GM12878 (cell line): Measurements from ENCODE around the gene TOB1. TPM values are rescaled to one million over a fixed set of nuclear protein-coding genes. Genes with fewer than 3 reads are reported as not detected.

Experiments
- BACH1 ChIP-seq: fragments of 450-650 bp; IDR thresholded peaks from 2 replicates; pipeline ENCODE4 v1.6.1; 2017; ENCODE audit warnings: mild to moderate bottlenecking, borderline replicate concordance
- CBX3 ChIP-seq: fragments of 200-600 bp; sonication (generic); IDR thresholded peaks from 2 replicates; pipeline ENCODE4 v1.6.1; 2016; ENCODE audit warnings: low read depth, borderline replicate concordance
- CEBPB ChIP-seq, 2 experiments: fragments of 150-350 bp in 1 of 2; IDR thresholded peaks; 2 replicates each; pipeline ENCODE4 v1.6.1; 2012 to 2014; ENCODE audit warnings: low read depth in 2 of 2, low read length in 2 of 2, borderline replicate concordance in 1 of 2, inconsistent platforms in 1 of 2
- CHD1 ChIP-seq: IDR thresholded peaks from 2 replicates; pipeline ENCODE4 v1.6.1; 2012; ENCODE audit warnings: low read depth, low read length, improper control_type of control experiment
- CREB1 ChIP-seq: IDR thresholded peaks from 2 replicates; pipeline ENCODE4 v1.6.1; 2012; ENCODE audit warnings: low read depth, mild to moderate bottlenecking, inconsistent platforms
- FOXM1 ChIP-seq: IDR thresholded peaks from 2 replicates; pipeline ENCODE4 v1.6.1; 2012; ENCODE audit warnings: low read depth, mild to moderate bottlenecking, inconsistent platforms, low read length, moderate library complexity
- GABPA ChIP-seq: IDR thresholded peaks from 2 replicates; pipeline ENCODE4 v1.6.1; 2014; ENCODE audit warnings: antibody characterized with exemption, low read depth, mild to moderate bottlenecking, inconsistent platforms
- LARP7 ChIP-seq: fragments of 450-650 bp; IDR thresholded peaks from 2 replicates; pipeline ENCODE4 v1.6.1; 2017; ENCODE audit warnings: mild to moderate bottlenecking
- NBN ChIP-seq: fragments of 450-650 bp; IDR thresholded peaks from 2 replicates; pipeline ENCODE4 v1.6.1; 2016
- NFYB ChIP-seq: IDR thresholded peaks from 2 replicates; pipeline ENCODE4 v1.6.1; 2011; ENCODE audit warnings: low read depth, mild to moderate bottlenecking, low read length, improper control_type of control experiment, moderate library complexity; ENCODE audit not compliant: insufficient read depth
- NR2C2 ChIP-seq: IDR thresholded peaks from 2 replicates; pipeline ENCODE4 v1.6.1; 2011; ENCODE audit warnings: borderline replicate concordance, low read depth; ENCODE audit not compliant: control insufficient read depth, insufficient read length
- STAT1 ChIP-seq: fragments of 450-650 bp; conservative IDR thresholded peaks from 2 replicates; pipeline ENCODE4 v1.6.1; 2014; ENCODE audit warnings: antibody characterized with exemption, mild to moderate bottlenecking
- TCF12 ChIP-seq: IDR thresholded peaks from 2 replicates; pipeline ENCODE4 v1.6.1; 2011; ENCODE audit warnings: low read depth, mild to moderate bottlenecking, low read length
- polyA plus RNA-seq, 11 experiments: library from polyadenylated mRNA; depleted of rRNA in 4 of 11; unstranded in 6 of 11; stranded (reverse) in 5 of 11; fragments of >200 nt; fragmentation: Nextera tagmentation in 4 of 11; fragmentation: Illumina TruSeq in 1 of 11; extraction: Ambion mirVana in 4 of 11; extraction: Trizol in 1 of 11; gene quantifications; 1 replicate in 1 of 11; 2 replicates in 10 of 11; pipeline versions ENCODE4 v1.2.1 to v1.2.3, GENCODE V29; 2011 to 2016; ENCODE audit warnings: inconsistent platforms in 2 of 11, missing spikeins in 2 of 11, low read depth in 1 of 11
- total RNA-seq, 4 experiments: library from RNA; depleted of rRNA in 3 of 4; stranded (reverse); fragments of >200 nt in 3 of 4; fragmentation: Illumina TruSeq in 1 of 4; extraction: Trizol in 1 of 4; gene quantifications; 2 replicates each; pipeline versions ENCODE4 v1.2.1 to v1.2.3, GENCODE V29; 2013 to 2021
- TF ChIP-seq, protein P1 (sequence below): IDR thresholded peaks from 2 replicates; pipeline ENCODE4 v1.6.1; 2011; ENCODE audit warnings: mild to moderate bottlenecking, low read depth, low read length, moderate library complexity; ENCODE audit not compliant: insufficient replicate concordance
- TF ChIP-seq, protein P2 (sequence below): fragments of 150-350 bp; IDR thresholded peaks from 2 replicates; pipeline ENCODE4 v1.6.1; 2016; ENCODE audit warnings: low read depth, low read length
- TF ChIP-seq, protein P3 (sequence below): fragments of 450-650 bp; formaldehyde crosslinking; IDR thresholded peaks from 2 replicates; pipeline ENCODE4 v1.4.0; 2022; ENCODE audit warnings: mild to moderate bottlenecking, moderate library complexity
- TF ChIP-seq, protein P4 (sequence below): IDR thresholded peaks from 2 replicates; pipeline ENCODE4 v1.6.1; 2012; ENCODE audit warnings: low read depth, low read length, improper control_type of control experiment
- TF ChIP-seq, protein P5 (sequence below): fragments of 450-650 bp; IDR thresholded peaks from 2 replicates; pipeline ENCODE4 v1.6.1; 2017; ENCODE audit warnings: antibody characterized with exemption, mild to moderate bottlenecking, moderate library complexity

TOB1 gene
- total and polyA plus RNA-seq, 10 of the 15 experiments (the other 5 are each of a cell fraction or from before 2014, with no cell fraction given) = 5.0 to 32.4 (median 13.7) TPM

DNA sequence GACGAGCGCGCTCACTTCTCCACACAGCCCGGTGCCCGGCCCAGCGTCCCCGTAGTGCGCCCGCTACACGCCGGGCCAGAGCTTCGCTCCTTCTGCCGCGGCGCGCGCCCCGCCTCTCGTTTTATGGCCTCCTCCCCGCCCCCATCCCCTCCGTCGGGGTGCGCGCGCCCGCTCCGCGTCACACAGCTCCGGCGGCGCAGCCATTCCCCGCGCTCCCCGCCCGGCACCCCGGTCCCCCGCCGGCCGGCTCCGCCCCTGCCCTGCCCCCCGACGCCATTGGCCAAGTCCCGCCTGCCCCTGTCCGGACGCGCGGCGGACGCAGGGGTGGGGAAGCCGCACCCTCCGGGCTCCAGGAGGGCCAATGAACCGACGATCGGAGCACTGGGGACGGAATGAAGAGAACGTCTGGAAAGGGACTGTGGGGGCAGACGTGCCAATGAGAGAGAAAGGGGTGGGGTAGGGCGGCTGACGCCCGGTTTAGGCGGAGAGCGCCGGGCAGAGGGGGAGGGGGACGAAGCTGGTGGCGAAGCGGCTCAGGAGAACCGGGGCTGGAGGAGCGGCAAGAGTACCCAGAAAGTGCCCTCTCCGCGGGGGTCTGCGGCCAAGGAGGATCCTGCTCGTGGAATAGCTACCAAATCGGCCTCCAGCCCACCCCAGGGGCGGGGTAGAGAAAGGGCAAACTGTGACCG, at the start of gene TOB1 (continued):
- TF ChIP-seq, protein P1, sequence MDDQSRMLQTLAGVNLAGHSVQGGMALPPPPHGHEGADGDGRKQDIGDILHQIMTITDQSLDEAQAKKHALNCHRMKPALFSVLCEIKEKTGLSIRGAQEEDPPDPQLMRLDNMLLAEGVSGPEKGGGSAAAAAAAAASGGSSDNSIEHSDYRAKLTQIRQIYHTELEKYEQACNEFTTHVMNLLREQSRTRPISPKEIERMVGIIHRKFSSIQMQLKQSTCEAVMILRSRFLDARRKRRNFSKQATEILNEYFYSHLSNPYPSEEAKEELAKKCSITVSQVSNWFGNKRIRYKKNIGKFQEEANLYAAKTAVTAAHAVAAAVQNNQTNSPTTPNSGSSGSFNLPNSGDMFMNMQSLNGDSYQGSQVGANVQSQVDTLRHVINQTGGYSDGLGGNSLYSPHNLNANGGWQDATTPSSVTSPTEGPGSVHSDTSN = no peak
- TF ChIP-seq, protein P2, sequence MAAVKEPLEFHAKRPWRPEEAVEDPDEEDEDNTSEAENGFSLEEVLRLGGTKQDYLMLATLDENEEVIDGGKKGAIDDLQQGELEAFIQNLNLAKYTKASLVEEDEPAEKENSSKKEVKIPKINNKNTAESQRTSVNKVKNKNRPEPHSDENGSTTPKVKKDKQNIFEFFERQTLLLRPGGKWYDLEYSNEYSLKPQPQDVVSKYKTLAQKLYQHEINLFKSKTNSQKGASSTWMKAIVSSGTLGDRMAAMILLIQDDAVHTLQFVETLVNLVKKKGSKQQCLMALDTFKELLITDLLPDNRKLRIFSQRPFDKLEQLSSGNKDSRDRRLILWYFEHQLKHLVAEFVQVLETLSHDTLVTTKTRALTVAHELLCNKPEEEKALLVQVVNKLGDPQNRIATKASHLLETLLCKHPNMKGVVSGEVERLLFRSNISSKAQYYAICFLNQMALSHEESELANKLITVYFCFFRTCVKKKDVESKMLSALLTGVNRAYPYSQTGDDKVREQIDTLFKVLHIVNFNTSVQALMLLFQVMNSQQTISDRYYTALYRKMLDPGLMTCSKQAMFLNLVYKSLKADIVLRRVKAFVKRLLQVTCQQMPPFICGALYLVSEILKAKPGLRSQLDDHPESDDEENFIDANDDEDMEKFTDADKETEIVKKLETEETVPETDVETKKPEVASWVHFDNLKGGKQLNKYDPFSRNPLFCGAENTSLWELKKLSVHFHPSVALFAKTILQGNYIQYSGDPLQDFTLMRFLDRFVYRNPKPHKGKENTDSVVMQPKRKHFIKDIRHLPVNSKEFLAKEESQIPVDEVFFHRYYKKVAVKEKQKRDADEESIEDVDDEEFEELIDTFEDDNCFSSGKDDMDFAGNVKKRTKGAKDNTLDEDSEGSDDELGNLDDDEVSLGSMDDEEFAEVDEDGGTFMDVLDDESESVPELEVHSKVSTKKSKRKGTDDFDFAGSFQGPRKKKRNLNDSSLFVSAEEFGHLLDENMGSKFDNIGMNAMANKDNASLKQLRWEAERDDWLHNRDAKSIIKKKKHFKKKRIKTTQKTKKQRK = no peak
- TF ChIP-seq NFYB = 0 out of 2 replicates have a peak, but pooled peaks have one; percentile 24
- no peak for TF ChIP-seq CEBPB (IDR thresholded peaks at IDR 0.05; ENCODE audit: borderline replicate concordance in 1 of 2, low read depth in 2 of 2, low read length in 2 of 2)
- no peak for TF ChIP-seq NR2C2
- TF ChIP-seq, protein P3, sequence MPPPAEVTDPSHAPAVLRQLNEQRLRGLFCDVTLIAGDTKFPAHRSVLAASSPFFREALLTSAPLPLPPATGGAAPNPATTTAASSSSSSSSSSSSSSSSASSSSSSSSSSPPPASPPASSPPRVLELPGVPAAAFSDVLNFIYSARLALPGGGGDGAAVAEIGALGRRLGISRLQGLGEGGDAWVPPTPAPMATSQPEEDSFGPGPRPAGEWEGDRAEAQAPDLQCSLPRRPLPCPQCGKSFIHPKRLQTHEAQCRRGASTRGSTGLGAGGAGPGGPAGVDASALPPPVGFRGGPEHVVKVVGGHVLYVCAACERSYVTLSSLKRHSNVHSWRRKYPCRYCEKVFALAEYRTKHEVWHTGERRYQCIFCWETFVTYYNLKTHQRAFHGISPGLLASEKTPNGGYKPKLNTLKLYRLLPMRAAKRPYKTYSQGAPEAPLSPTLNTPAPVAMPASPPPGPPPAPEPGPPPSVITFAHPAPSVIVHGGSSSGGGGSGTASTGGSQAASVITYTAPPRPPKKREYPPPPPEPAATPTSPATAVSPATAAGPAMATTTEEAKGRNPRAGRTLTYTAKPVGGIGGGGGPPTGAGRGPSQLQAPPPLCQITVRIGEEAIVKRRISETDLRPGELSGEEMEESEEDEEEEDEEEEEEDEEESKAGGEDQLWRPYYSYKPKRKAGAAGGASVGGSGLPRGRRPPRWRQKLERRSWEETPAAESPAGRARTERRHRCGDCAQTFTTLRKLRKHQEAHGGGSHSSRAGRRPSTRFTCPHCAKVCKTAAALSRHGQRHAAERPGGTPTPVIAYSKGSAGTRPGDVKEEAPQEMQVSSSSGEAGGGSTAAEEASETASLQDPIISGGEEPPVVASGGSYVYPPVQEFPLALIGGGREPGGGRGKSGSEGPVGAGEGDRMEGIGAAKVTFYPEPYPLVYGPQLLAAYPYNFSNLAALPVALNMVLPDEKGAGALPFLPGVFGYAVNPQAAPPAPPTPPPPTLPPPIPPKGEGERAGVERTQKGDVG (CRISPR knock-in tag) = no peak
- TF ChIP-seq NBN = peak; percentile 19
- TF ChIP-seq, protein P4, sequence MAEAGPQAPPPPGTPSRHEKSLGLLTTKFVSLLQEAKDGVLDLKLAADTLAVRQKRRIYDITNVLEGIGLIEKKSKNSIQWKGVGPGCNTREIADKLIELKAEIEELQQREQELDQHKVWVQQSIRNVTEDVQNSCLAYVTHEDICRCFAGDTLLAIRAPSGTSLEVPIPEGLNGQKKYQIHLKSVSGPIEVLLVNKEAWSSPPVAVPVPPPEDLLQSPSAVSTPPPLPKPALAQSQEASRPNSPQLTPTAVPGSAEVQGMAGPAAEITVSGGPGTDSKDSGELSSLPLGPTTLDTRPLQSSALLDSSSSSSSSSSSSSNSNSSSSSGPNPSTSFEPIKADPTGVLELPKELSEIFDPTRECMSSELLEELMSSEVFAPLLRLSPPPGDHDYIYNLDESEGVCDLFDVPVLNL = no peak; the same call in none of the 2 replicates
- peak; percentile 87; the same call in 1 of the 2 replicates for TF ChIP-seq TCF12
- no peak for TF ChIP-seq STAT1
- TF ChIP-seq CREB1 = peak; percentile 93
- TF ChIP-seq CHD1 = no peak; the same call in 1 of the 2 replicates
- TF ChIP-seq BACH1 = peak; percentile 93
- peak; percentile 20; the same call in 1 of the 2 replicates for TF ChIP-seq LARP7
- no peak for TF ChIP-seq FOXM1
- TF ChIP-seq GABPA = no peak
- no peak for TF ChIP-seq CBX3
- TF ChIP-seq, protein P5, sequence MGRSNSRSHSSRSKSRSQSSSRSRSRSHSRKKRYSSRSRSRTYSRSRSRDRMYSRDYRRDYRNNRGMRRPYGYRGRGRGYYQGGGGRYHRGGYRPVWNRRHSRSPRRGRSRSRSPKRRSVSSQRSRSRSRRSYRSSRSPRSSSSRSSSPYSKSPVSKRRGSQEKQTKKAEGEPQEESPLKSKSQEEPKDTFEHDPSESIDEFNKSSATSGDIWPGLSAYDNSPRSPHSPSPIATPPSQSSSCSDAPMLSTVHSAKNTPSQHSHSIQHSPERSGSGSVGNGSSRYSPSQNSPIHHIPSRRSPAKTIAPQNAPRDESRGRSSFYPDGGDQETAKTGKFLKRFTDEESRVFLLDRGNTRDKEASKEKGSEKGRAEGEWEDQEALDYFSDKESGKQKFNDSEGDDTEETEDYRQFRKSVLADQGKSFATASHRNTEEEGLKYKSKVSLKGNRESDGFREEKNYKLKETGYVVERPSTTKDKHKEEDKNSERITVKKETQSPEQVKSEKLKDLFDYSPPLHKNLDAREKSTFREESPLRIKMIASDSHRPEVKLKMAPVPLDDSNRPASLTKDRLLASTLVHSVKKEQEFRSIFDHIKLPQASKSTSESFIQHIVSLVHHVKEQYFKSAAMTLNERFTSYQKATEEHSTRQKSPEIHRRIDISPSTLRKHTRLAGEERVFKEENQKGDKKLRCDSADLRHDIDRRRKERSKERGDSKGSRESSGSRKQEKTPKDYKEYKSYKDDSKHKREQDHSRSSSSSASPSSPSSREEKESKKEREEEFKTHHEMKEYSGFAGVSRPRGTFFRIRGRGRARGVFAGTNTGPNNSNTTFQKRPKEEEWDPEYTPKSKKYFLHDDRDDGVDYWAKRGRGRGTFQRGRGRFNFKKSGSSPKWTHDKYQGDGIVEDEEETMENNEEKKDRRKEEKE = peak; percentile 31; the same call in 1 of the 2 replicates
